WI38 (cell line): ENCODE results near the gene TEKT3.

Source experiments
- H3K4me3 ChIP-seq: 2 replicates; pipeline ENCODE4 v1.5.1; 2011; ENCODE audit warnings: low read depth, mild to moderate bottlenecking, control low read depth, low read length
- CTCF ChIP-seq: IDR thresholded peaks from 2 replicates; pipeline ENCODE4 v1.5.1; 2012; ENCODE audit warnings: low read depth, mild to moderate bottlenecking, control low read depth, low read length

TEKT3 gene

GRCh38 chr17:15256689-15257088, 84.7 kb downstream of the TEKT3 start:
- no peak for TF ChIP-seq CTCF
- H3K4me3 ChIP-seq = no peak overlapping the region

- no peak overlapping the region for H3K4me3 ChIP-seq
- no peak for TF ChIP-seq CTCF
Observed at GRCh38 chr17:15255713-15256454, 85.5 kb downstream of the TEKT3 start.
